GM19023 (cell line): Measurements from ENCODE around the gene AKAP6.

ENCODE experiments used
- ATAC-seq: cut with Tn5 transposase; IDR thresholded peaks from one replicate; pipeline ENCODE4 v1.9.1; 2021; ENCODE audit warnings: mild to moderate bottlenecking, moderate library complexity; ENCODE audit not compliant: unreplicated experiment

AKAP6 gene

DNA sequence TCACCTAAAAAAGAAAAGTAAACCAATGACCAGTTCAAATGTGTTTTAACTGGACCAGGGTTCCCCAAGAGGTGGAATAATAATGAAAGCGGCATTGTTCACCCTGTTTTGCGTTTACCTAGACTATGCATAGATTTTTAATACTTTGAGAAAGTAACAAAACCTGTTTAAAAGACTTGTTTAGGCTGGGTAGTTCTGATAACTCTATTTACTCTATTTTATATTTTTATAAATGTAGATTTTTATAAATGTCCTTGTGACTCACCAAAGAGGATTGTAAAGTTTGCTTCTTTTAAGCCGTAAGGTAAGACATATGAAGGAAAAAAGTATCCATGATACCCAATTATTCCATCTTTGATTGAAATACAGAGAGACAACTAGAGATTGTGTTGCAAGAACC is 321.6 kb downstream of the AKAP6 start:
- no peak for ATAC-seq

DNA sequence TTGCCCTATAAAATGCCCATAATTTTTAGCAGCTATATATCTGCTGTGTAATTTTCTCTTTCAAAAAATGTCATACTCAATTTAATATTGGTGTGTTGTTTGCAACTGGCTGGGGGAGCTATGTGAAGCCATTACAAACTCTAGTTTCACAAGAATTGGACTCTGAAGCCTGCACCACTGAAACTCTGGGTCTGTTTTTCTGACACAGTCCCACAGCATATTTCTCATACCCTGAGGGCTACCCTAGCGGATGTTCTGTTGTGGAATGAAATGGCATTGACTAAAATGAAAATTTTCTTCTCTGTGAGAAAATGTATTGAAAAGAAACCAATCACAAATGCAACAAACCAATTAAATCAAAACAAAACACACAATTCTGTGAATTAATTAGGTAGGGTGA is 325.0 kb downstream of the AKAP6 start:
- ATAC-seq = no peak

DNA sequence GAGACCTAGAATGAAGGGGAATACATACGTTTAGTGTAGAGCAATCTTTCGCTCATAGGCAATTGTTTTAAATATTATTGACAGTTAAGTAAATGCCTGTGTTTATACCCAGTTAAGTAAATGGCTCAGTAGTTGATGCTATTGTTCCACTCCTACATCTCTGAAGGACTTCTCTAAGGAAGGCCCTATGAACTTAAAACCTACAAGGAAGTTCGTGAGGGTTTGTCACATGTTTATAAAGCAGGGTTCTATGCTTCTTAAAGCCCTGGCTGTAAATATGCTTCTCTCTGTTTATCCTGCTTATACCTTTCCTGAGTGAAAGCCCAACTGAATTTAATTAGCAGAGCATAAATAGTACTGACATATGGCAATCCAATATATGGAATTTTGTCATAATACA is 327.5 kb downstream of the AKAP6 start:
- no peak for ATAC-seq

DNA sequence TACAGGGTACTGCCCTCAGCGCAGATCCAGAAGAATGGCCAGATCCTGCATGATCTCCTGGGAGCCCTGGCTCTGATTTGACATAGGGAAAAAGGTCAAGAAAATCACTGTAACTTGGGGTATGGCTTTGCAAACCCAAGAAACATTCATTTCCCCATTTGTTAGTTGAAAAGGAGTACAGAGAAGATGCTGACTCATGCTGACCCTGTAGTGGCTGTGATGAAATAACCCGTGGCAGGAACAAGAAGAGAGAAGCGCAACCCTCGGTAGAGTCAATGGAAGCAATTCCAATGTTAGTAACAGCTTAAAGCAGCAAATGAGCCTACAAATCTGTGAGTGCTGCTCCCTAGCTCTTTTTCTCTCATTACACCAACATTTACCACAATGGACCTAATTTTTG is 328.0 kb downstream of the AKAP6 start:
- peak; percentile 54 for ATAC-seq

DNA sequence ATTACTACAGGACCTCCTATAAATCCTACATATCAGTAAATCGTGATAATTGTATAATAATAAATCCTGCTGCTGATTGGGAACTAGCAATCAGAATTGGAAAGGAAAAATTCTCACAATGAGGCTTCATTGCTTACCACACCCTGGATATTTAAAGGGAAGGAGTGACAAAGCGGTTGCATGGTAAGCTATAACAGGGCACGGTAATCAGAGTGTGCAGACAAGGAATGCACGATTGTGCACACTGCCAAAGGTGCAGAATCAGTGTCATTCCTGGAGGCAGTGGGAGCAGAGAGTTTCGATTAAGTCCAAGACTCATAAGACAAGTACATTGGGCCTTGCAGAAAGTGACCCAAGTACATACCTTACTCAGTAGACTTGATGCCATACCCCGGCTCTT is 332.1 kb downstream of the AKAP6 start:
- ATAC-seq = no peak

DNA sequence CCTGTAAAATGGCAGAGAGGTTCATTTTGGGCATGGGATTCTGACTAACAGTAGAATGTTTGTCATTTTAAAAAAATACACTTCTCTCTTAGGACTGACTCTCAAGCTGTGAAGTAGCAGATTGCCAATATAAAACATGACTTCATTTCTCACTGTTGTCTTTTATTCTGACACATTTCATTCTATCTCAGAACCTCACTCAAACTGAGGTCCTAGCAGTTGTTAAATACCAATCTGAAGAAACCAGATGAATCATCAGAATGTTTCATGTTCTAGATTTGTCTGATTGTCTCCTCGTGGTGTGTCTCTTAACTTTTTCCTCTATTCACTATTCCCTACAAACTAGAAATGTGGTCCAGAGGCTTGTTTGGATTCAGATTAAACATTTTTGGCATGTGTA is 333.1 kb downstream of the AKAP6 start:
- no peak for ATAC-seq

DNA sequence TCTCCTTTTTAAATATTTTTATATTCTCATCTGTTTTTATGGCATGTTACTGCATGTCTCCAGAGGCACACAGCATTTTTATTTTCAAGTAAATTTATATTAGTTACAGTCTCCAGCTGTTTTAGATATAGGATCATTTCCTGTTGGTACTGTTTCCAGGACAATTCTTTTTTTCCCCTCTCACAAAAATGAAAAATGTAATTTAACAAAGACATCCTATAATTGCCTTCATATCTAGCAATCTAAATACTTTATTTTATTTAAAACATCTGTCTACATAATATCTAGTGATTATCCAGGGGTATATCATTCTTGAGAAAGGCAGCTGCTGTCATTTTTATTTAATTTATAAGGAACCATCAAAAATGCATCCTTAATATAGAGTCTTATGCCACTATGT is 337.2 kb downstream of the AKAP6 start:
- no peak for ATAC-seq

DNA sequence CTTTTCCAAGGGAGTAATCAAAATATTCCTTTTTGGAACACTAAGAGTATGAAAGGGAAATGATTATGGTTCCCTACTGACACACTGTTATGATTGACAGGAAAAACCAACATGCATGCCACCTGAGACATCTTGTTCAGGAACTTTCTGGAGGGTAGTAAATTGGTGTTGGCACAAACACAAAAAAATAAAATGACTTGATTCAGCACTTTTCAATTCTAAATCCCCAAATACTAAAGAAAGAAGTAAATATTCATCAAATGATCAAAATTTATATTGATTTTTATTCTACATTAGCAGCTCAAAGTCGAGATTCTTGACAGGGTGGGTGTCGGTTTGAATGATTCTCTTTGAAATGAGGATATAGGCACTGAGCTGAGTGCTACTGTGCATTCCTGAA is 338.2 kb downstream of the AKAP6 start:
- no peak for ATAC-seq

DNA sequence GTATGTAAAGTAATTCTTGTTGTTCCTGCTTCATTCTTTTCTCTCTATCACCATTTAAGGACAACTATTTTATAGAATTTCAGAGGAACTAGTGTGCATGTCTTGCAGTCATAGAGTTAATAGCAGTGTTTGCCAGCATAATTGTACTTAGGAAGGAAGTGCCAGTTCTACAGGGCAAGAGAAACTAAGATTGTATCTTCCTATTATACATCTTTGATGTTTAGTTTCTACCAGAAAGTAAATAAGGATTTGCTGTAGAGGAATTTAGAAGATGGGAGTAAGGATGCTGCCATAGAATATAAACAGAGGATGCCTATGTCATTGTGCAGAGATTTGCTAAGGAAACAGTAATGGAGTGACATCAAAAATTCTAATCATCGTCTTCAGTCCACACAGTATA is 338.7 kb downstream of the AKAP6 start:
- ATAC-seq = no peak

DNA sequence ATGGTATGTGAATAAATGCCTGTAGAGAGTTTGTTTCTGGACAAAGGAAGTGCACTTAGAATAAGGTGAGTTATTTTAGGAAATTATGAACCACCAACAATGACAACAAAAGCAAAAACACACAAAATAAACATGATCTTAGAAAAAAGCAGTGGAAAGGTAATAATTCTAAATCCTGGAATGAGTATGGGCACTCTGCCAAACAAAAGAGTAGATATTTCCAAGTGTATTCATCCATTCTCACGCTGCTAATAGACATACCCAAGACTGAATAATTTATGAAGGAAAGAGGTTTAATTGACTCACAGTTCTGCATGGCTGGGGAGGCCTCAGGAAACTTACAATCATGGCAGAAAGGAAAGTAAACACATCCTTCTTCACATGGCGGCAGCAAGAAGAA is 340.3 kb downstream of the AKAP6 start:
- no peak for ATAC-seq

DNA sequence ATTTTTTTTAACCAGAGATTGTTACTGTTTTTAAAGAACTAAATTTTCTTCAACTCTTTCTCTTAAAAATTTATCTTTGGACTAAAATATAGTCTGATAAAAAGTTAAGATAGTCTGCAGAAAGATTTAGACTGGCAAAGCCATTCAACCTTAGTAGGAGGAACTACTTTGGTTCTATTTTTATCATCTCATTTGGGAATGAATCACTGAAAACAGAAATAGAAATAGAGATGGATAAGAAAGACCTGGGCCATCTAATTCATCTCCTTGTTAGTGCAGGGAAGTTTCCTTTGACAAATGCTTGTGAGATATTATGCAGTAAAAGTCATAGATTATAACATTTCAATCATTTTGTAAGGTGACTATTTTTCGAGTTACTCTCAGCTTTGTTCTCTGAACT is 346.3 kb downstream of the AKAP6 start:
- ATAC-seq = no peak

DNA sequence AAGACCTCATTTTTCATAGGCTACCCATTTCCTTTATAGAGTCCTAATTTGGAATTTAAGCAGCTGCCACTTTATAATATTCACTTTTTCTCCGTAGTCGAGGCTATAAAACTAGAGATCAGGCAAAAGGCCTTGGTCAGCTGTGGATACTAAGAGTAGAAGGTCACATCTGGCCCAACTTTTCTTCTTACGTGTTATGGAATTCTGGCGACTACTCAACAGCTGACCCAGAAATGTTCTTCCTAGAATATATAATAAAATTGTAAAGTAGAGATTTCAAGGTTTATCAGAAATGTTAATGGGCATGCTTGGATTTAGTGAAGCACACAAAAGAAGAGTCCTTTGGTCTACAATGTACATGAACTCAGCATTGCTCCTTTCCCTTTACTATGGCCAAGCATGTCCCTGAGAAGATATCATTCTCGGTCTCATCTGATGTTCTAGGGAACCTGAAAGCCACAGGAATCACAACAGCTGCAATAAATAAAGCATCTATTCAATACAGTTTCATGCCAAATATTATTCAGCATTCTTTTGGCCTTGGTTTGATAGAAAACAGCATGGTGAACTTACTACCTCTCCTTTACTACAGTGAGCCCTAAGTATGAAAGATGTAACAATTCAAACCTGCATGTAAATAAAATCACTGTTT is 348.2 kb downstream of the AKAP6 start:
- ATAC-seq = no peak

DNA sequence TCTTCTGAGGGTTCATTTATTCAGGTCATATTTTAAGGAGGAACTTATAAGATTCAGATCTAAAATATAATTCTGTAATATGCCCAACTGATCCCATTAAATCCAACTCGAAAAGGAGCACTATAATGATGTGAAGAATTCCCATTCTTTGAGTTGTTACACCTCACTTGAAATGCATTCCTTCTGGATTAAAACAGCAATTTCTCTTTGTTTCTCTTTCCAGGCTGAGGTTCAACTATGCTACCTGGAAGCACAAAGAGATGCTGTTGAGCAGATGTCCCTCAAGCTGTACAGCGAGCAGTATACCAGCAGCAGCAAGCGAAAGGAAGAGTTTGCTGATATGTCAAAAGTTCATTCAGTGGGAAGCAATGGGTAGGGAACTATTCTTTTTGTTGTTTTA is 349.0 kb downstream of the AKAP6 start:
- no peak for ATAC-seq

DNA sequence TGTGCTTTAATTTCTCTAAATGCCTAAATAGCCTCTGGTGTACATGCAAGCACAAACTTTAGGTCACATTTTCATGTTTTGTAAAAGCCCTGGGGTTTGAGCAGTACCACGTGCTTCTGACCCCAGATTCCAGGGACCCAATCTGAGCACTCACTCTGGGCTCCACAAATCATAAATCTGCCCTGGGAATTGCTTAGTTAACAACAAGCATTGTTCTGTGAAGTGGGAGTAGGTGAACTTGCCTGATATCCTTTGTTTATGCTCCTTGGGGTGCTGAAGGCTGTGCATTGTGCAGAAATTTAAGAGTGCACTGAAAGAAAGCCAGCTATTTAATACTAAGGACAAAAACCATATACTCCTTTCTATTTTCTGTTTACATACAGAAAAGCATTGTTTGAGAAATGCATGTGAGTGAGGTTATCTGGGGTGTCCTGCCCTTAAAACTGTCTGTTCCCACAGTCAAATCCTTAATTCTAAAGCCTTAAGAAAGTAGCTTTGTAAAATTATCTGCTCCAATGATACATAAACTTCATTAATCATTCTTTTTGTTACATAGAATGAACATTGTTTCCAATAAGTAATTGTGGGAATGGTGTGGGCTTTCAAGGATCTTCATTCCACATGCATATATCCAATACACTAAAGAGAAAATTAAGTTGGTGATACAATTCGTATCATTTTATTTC is 351.0 kb downstream of the AKAP6 start:
- ATAC-seq = no peak

DNA sequence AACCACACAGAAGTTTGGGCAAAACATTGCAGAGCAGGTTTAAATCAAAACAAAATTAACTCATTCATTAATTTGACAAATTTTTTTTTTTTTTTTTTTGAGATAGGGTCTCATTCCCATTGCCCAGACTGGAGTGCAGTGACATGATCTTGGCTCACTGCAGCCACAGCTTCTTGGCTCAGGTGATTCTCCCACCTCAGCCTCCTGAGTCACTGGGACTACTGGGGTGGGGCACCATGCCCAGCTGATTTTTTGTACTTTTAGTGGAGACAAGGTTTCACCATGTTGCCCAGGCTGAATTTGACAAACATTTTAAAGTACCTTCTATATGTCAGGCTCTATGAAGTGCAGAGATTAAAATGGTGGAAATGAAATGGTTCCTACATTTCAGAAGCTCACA is 352.5 kb downstream of the AKAP6 start:
- ATAC-seq = no peak

DNA sequence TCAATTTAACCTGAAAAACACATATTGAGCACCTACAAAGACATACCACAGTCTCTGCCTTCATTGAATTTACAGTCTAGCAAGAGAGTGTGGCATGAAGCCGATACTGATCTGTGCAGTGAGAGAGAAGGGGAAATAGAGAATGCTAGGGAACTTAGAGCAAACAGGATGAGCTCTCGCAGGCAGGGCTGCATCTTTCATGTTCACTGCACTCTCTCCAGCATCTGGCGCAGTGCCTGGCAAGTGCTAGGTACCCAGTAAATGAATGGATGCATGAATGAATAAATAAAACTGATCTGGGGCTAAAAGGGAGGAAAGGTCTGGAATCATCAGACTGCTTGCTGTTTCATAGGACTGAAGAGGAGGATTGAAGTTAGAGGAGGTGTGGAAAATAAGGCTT is 353.1 kb downstream of the AKAP6 start:
- ATAC-seq = no peak

DNA sequence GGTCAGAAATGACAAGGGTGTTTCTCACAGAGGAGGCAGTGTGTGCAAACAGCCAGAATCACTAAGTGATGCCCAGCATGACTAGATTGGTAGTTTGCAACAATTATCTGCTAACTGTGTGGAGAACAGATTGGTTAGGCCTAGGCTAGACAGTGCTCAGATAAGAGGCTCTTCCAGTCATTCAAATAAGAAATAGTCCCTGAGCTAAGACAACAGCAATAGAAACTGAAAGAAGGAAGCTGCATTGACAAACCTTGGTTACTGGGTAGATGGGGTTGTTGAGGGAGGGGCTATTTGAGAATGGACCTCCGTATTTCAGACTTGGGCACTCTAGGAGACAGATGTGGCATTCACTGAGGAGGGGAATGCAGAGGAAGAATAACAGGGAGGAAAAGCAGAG is 354.6 kb downstream of the AKAP6 start:
- ATAC-seq = peak; percentile 93

DNA sequence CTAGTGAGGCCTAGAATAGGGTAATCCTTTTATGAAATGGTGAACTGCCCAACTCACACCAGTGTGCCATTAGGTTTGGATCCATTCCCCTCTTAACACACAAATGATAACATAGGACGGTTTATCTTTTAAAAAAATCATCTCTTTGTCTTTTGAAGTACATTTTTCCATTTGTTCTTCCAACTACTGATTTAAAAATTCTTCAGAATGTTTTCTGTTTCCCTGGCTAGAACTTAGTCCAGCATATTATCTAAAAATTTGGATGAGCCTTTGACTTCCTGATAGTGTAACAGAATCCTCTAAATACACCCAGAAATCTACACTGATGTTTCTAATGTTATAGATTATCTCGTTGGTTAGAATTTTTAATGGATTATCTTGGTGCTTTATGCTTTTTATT is 359.8 kb downstream of the AKAP6 start:
- ATAC-seq = no peak

DNA sequence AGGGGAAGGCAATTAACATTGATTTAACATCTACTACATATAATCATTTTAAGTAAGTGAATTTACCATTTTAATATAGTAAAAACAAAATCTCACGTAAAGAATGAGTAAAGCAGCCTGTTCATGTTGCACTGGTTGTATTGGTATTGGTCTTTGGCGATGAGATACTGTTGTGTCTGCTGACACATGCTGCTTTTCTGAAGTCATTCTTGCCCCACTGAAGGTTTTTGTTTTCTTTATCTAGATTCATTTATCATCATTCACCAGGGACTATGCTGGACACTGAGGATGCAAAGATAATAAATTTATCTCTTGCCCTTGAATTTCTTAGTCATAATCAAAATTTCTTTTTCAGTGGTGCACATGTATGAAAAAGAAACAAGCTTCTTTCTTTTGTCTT is 363.3 kb downstream of the AKAP6 start:
- ATAC-seq = no peak

DNA sequence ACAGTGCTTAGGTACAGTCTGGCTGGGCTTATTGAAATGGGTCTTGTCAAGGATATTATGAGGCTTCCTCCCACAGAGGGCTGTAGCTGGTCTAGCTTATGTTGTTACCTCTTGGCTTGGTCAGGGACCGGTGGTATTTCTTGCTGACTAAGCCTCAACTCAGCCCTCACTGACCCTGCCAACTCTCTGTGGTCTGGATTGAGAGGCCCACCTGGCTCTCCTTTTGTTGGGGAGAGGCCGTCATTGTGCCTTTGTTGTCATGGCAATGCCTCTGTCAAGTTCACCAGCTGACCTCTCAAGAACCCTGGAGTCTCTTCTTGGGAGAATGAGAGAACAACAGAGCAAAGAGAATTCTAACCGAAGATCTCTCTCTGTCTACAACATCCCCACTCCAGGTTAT is 364.0 kb downstream of the AKAP6 start:
- no peak for ATAC-seq

DNA sequence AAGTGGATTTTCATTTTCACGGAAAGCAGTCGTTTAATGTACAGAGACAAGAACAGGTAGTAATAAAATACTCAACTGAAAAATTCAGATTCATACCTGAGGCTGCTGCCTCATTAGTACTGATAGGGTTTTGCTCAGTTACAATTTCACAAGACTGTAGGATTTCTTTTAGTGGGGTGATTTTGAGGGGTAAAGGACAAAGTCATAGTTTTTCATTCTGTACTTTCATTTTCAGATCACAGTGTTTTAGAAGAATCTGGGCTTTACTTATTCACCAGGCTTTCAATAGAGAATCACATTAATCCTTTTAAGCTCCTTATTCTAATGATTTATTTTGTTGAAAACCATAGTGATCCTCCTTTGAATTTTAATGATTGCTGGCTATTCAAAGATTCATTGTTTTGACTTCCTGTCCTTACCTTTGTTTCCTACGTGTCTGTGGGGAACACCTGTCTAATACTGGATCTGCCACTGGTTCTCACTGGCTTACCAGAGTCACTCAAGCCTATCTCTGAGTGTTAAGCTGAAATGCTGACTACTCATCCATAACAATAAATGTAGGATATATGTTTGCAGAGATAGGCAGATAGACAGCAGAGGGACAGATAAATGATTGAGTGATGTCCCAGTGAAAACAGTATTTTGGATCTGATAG is 365.8 kb downstream of the AKAP6 start:
- ATAC-seq = no peak

DNA sequence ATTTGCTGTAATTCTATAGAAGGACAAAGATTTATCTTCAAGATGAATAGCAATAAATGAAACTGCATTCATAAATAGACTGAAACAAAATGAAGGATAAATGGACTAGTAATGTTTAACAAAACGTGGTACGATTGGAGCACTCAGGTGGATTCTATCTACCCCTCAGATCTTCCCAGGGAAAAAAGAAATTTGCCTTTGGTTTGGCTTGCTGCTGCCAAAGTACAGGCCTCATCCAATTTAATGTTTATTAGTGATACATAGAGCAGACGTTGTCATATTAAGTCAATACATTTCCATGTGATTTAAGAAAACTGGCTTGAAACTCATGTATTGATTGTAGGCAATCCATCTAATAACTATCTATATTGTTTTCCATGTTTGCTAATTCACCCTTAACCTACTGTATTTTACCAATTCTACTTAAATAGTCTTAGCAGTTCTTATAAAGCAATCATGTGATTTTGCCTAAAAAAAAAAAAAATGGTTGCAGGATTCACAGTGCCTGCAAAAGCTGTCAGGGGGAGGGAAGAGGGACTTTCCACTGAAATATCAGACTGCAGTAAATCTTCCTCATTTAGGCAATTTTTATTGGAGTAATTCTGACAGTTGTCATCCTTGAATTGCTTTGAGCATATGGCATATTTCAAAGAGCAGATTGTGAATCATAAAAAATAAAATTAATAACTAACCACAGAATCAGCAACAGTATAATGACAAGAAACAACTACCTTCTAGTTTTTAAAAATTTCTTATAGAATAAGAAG is 367.4 kb downstream of the AKAP6 start:
- ATAC-seq = no peak
